GM18907 (cell line): ENCODE data around the gene DDR1.

Experiments used
- ATAC-seq: cut with Tn5 transposase; IDR thresholded peaks from one replicate; pipeline ENCODE4 v1.9.1; 2021; ENCODE audit warnings: mild to moderate bottlenecking, moderate library complexity; ENCODE audit not compliant: unreplicated experiment

The DDR1 gene

GRCh38 chr6:30883685-30884520, at the start of gene DDR1:
Gene DDR1, plus strand, starts transcription at chr6:30884519. Its CDS starts 4,211 bp downstream, at chr6:30888730.
- ATAC-seq, result no peak

- no peak for ATAC-seq
These were observed 49.7 kb upstream of the DDR1 start for GRCh38 chr6:30834646-30835045.

GRCh38 chr6:30835576-30835975, 48.7 kb upstream of the DDR1 start:
- no peak for ATAC-seq

GRCh38 chr6:30836431-30836866, 47.9 kb upstream of the DDR1 start:
- ATAC-seq, result no peak

GRCh38 chr6:30836957-30837356, 47.4 kb upstream of the DDR1 start:
- ATAC-seq, result no peak

- no peak for ATAC-seq
These were observed 46.9 kb upstream of the DDR1 start for GRCh38 chr6:30837432-30837831.

- no peak for ATAC-seq
These were observed 46.4 kb upstream of the DDR1 start for GRCh38 chr6:30837870-30838269.

- ATAC-seq, result no peak
These were observed 44.6 kb upstream of the DDR1 start for GRCh38 chr6:30839671-30840070.

- ATAC-seq, result no peak
These were observed 44.0 kb upstream of the DDR1 start for GRCh38 chr6:30840084-30840934.

- ATAC-seq, result no peak
These were observed 43.2 kb upstream of the DDR1 start for GRCh38 chr6:30840935-30841643.

GRCh38 chr6:30841644-30842504, 42.4 kb upstream of the DDR1 start:
- ATAC-seq, result no peak

- no peak for ATAC-seq
These were observed 41.3 kb upstream of the DDR1 start for GRCh38 chr6:30842754-30843610.

GRCh38 chr6:30843611-30843998, 40.7 kb upstream of the DDR1 start:
- no peak for ATAC-seq

- ATAC-seq, result no peak
These were observed 40.2 kb upstream of the DDR1 start for GRCh38 chr6:30844118-30844535.

GRCh38 chr6:30845183-30845582, 39.1 kb upstream of the DDR1 start:
- ATAC-seq, result no peak

GRCh38 chr6:30847421-30847970, 36.8 kb upstream of the DDR1 start:
- ATAC-seq, result no peak

- no peak for ATAC-seq
These were observed 36.3 kb upstream of the DDR1 start for GRCh38 chr6:30847971-30848436.

GRCh38 chr6:30849903-30850651, 34.2 kb upstream of the DDR1 start:
- no peak for ATAC-seq
